SK-N-MC (cell line): ENCODE results near the gene SRBD1.

Experiments used
- EZH2 ChIP-seq: fragments of 200-600 bp; sonication (generic); IDR thresholded peaks from one replicate; pipeline ENCODE4 v1.6.1; 2017; ENCODE audit warnings: antibody characterized with exemption
- FOXP2 ChIP-seq: optimal IDR thresholded peaks from 2 replicates; pipeline ENCODE3; 2011; ENCODE audit warnings: mild to moderate bottlenecking, moderate library complexity; ENCODE audit not compliant: insufficient read depth; ENCODE audit errors: extremely low read length, control extremely low read depth
- POLR2AphosphoS5 ChIP-seq: IDR thresholded peaks from 2 replicates; pipeline ENCODE4 v1.6.1; 2012; ENCODE audit warnings: mild to moderate bottlenecking, low read depth, low read length, borderline replicate concordance

GRCh38 chr2:45477546-45477945 lies 133.5 kb downstream of the SRBD1 start:
- TF ChIP-seq EZH2: no peak
- no peak for TF ChIP-seq POLR2AphosphoS5
- no peak for TF ChIP-seq FOXP2
